Hematopoietic multipotent progenitor cell treated with erythropoietin and hydrocortisone succinate and interleukin-3 and kit ligand, for 17 days (in vitro differentiated cells): ENCODE results near the gene SFSWAP.
"Not testable (repeated sequence)": the region's sequence is repeated elsewhere in the genome, so short reads cannot be mapped to it uniquely, and the experiment has no call there.

Source experiments
- DNase-seq: peaks from one replicate; pipeline ENCODE4 v3.0.0-alpha.2; 2015; ENCODE audit warnings: low spot score

SFSWAP gene

DNA sequence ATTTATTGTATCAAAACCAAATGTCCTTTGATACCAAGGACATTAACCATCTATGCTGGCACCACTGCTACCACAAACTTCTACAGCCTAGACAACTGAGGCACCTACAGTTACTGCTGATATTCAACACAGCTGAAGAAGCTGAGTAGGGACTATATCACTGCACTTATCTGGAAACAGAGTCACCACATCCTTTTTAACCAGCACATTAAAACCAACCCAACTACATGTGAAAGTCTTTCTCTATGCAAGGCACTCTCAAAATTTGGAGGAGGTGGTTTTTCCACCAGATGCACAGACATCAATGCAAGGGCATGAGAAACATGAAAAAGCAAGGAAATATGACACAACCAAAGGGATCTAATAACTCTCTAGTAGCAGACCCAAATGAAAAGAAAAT lies 7.7 kb upstream of the SFSWAP start:
- no peak for DNase-seq

DNA sequence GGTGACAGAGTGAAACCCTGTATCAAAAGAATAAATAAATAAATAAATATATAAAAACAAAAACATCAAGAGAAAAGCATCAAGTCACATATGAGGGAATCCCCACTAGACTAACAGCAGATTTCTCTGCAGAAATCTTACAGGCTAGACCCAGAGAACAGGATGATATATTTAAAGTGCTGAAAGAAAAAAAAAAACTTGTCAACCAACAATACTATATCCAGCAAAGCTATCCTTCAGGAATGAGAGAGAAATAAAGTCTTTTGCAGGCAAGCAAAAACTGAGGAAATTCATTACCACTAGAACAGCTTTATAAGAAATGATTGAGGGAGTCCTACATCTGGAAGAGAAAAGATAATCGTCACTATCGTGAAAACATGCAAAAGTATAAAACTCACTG lies 6.4 kb upstream of the SFSWAP start:
- no peak for DNase-seq

- DNase-seq = not testable (repeated sequence)
Measured at GRCh38 chr12:131706709-131707108, 4.2 kb upstream of the SFSWAP start.

- no peak for DNase-seq
Measured at GRCh38 chr12:131709226-131709625, 1.7 kb upstream of the SFSWAP start.

- DNase-seq = peak; percentile 41
Measured at GRCh38 chr12:131711551-131712205, 788 bp downstream of the SFSWAP start.

GRCh38 chr12:131713349-131713748 lies 2.5 kb downstream of the SFSWAP start:
- no peak for DNase-seq

DNA sequence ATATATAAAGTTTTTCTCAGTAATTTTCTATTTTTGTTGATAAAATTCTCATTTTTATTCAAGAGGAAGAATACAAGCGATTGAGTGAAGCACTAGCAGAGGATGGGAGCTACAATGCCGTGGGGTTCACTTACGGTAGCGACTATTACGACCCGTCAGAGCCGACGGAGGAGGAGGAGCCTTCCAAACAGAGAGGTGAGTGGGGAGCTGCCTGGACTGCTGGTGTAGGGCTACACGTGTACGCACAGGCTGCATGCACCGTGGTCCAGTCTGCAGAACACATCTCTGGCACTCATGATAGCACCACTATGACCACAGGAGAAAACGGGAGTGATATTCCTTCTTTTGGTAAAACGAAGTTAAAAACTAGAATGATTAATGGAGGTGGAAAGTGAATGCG lies 3.9 kb downstream of the SFSWAP start:
- DNase-seq = no peak

DNA sequence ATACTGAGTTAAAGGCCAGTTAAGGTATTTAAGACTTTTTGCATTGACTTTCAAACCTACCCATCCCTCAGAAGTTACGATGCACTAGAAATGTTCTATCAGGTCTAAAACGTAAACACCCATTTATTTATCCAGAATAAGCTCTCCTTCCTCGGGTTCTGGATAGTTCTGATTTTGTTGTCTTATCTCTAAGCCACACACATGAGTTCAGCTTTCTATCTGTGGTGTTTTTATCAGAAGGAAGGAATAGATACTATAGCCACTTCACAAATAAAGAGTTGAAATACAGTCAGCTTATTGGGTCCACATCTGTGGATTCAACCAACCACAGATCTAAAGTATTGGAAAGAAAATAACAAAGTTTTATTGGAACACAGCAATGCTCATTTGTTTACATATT lies 5.4 kb downstream of the SFSWAP start:
- DNase-seq = peak; percentile 23

GRCh38 chr12:131720241-131720640 lies 9.4 kb downstream of the SFSWAP start:
- DNase-seq = no peak

DNA sequence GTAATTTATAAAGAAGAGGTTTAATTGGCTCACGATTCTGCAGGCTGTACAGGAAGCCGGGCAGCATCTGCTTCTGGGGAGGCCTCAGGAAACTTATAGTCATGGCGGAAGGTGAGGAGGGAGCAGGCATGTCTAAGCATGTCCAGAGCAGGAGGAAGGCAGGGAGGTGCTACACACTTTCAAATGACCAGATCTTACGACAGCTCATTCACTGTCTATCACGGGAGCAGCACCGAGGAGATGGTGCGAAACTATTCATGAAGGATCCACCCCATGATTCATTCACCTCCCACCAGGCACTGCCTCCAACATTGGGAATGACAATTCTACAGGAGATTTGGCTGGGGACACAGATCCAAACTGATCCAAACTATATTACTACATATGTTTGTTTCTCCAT lies 10.0 kb downstream of the SFSWAP start:
- no peak for DNase-seq

DNA sequence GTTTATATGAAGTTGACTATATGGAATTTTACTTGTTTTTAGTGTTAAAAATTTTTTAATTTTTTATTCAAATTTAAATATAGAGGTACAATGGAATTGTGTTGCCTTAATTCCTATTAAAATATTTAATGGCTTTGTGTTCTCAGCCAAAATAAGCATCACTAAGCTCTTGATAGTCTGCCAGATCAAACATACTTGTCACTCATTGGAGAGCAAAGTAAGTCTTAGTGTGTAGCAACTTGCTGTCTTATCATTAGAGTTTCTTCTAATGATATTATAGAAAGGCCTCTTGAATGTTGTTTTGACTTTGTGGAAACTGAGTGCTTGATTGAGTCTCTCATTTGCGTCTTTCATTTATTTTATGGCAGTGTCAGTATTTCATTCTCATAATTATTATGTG lies 10.7 kb downstream of the SFSWAP start:
- DNase-seq = no peak

DNA sequence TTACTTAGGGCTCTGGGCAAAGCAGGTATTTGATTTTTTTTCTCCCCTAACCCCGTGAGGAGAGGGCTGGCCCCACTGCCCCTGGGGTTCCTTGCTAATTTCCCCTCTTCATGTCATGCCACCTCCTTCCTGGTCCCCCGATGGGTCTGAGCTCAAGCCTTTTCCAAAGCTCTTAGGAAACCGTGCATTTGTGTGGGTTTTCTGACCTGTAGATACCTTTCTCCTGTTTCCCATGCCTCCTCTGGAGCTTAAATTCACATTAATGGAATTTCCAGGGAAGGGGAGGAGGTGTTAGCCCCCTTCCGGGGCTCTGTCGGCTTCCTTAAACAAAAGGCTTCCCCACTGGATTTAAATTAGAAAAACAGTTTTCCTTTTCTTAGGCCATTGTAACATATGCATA lies 12.6 kb downstream of the SFSWAP start:
- no peak for DNase-seq

DNA sequence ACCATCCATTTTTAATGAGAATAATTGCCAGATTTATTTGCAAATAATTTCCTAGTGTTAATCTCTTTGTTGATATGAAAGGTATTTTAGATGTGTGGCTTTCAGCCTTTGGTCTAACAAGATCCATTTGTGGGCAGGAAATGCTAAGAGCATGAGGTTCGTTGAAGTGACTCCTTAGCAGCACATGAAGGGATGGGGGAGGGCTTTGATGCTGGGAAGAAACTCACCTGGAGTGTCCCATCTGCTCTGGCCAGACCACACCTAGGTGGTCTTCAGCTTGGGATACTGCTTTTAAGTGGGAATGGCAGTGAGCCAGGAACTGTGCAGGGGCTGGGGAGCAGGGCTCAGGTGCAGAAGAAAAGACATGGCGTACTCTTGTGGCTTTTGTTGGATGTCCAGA lies 13.6 kb downstream of the SFSWAP start:
- DNase-seq = no peak

GRCh38 chr12:131725503-131725902 lies 14.6 kb downstream of the SFSWAP start:
- DNase-seq = no peak

- DNase-seq = no peak
Measured at GRCh38 chr12:131728720-131729119, 17.8 kb downstream of the SFSWAP start.

DNA sequence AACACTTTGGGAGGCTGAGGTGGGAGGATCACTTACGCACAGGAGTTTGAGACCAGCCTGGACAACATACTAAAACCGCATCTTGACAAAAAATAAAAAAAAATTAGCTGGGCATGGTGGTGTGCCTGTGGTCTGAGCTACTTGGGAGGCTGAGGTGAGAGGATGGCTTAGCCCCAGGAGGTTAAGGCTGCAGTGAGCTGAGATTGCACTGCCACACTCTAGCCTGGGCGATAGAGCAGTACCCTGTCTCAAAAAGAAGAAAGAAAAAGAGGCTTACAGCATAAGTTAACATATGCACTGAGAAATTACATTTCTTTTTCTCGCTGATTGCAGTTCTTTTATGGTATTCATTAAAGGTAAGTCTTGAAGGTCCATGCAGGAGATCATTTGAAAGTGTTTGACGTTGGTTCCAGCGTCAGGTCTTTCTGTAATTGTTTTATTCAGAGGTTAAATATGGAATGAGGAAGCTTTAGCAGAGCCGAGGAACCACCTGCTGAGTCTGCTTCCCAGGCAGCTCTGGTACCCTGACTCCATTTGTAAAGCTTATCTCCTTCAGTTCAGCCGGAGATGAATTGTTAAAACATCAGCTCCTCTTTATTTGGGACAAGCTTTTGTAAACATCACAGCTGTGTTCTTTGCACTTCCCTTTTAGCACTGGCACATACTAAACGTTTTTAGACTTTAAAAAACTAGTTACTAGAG lies 18.5 kb downstream of the SFSWAP start:
- no peak for DNase-seq

GRCh38 chr12:131732996-131733615 lies 22.2 kb downstream of the SFSWAP start:
- no peak for DNase-seq

- DNase-seq = no peak
Measured at GRCh38 chr12:131733874-131734273, 23.0 kb downstream of the SFSWAP start.

- DNase-seq = no peak
Measured at GRCh38 chr12:131734336-131735152, 23.7 kb downstream of the SFSWAP start.

GRCh38 chr12:131735153-131735456 lies 24.2 kb downstream of the SFSWAP start:
- no peak for DNase-seq

DNA sequence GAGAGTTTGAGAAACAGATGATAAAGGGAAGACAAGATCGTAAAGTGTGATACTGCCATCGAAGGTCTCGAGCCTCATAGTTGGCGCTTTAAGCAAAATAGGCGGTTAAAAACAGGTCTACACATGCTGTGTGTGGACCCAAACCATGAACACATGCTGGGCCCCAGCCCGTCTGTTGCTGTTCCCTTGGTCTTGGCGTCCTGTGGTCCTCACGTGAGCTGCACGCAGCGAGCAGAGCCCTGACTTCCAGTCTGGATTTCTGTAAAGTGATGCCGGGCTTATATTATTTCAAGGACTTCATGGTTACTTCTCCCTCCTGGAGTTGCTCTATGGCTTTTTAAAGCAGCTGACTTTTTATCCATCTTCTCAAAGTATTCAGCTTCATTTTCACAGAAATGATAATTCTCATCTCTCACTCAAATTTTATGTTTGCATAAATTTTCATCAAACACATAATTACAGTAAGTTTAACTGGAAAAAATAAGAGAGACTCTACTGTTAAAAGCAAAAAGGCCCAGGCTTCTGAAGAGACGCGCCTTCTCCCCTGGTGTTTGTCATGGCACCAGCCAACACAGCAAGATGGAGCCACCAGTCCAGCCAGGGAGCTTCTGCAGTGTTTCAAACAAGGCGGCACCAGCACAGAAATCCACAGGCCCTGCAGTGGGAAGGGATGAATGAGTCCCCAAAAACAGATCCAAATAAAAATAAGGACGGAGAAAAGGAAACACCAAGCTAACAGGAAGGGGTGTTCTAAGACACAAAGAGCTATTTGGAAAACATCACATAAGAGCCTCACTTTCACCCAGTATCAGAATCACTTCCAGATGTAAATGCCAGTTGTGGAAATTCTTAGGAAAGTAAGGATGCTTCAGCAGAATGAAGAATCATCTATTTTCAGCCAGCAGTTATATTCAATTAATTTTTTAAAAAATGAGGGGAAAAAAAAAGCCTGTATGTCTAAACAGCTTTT lies 24.9 kb downstream of the SFSWAP start:
- DNase-seq = no peak
